ENCODE data around the gene ZNF761. TPM values are rescaled to one million over a fixed set of nuclear protein-coding genes. Genes with fewer than 3 reads are reported as not detected.
"Not testable (repeated sequence)": the region's sequence is repeated elsewhere in the genome, so short reads cannot be mapped to it uniquely, and the experiment has no call there.

The ZNF761 gene
- total RNA-seq, 4 donors from 2014 or later, result 7.1 to 9.9 (median 8.9) TPM

GRCh38 chr19:53461866-53462265, 30.1 kb downstream of the ZNF761 start:
- intact Hi-C loops (cut with DNase I; ENCODE audit: low total_unique reads), result no loop called here
- TF ChIP-seq POLR2A (IDR thresholded peaks at IDR 0.05) (no peak), CTCF (IDR thresholded peaks at IDR 0.05) (no peak)
- DNase-seq (ENCODE audit: low spot score in 2 of 2), result no peak
- no peak overlapping the region for H3K4me3 ChIP-seq (ENCODE audit: low read depth, poor library complexity, severe bottlenecking)
- WGBS, 2 donors, result 92 to 94% methylated on average over 6 of the region's 6 CpGs

GRCh38 chr19:53462861-53463260, 31.1 kb downstream of the ZNF761 start:
- DNase-seq (ENCODE audit: low spot score in 2 of 2), result no peak
- TF ChIP-seq CTCF (IDR thresholded peaks at IDR 0.05) (no peak), POLR2A (IDR thresholded peaks at IDR 0.05) (no peak)
- no peak overlapping the region for H3K4me3 ChIP-seq (ENCODE audit: low read depth, poor library complexity, severe bottlenecking)
- intact Hi-C loops (cut with DNase I; ENCODE audit: low total_unique reads), result no loop called here
- 49 to 55% methylated on average over 14 of the region's 14 CpGs for whole genome bisulfite sequencing, 2 donors

GRCh38 chr19:53463263-53463662, 31.5 kb downstream of the ZNF761 start:
- 13 to 15% methylated on average over 19 of the region's 19 CpGs for WGBS, 2 donors
- TF ChIP-seq CTCF (IDR thresholded peaks at IDR 0.05), result no peak
- no peak for TF ChIP-seq POLR2A (IDR thresholded peaks at IDR 0.05)
- DNase-seq (ENCODE audit: low spot score in 2 of 2), result no peak
- intact Hi-C loops (cut with DNase I; ENCODE audit: low total_unique reads), result no loop called here
- no peak overlapping the region for H3K4me3 ChIP-seq (ENCODE audit: low read depth, poor library complexity, severe bottlenecking)

- DNase-seq (ENCODE audit: low spot score in 2 of 2), result peak in 1 of 2 donors; percentile 85
- intact Hi-C loops (cut with DNase I; ENCODE audit: low total_unique reads), result no loop called here
- 8 to 10% methylated on average over 31 of the region's 31 CpGs for WGBS, 2 donors
- H3K4me3 ChIP-seq (ENCODE audit: low read depth, poor library complexity, severe bottlenecking), result peak overlapping the region; percentile 65
- no peak for TF ChIP-seq POLR2A (IDR thresholded peaks at IDR 0.05)
- TF ChIP-seq CTCF (IDR thresholded peaks at IDR 0.05), result no peak
These were observed 35.1 kb downstream of the ZNF761 start for GRCh38 chr19:53466726-53467484.

GRCh38 chr19:53467485-53468262, 35.9 kb downstream of the ZNF761 start, which contains the start of gene ZNF813:
TSS of gene ZNF813 (plus strand) at chr19:53467733. CDS start at chr19:53483823, 16,090 bp downstream.
- DNase-seq (ENCODE audit: low spot score in 2 of 2), result peak; percentile 94 to 99
- TF ChIP-seq POLR2A (IDR thresholded peaks at IDR 0.05), result no peak
- no peak for TF ChIP-seq CTCF (IDR thresholded peaks at IDR 0.05)
- intact Hi-C loops (cut with DNase I; ENCODE audit: low total_unique reads), result no loop called here
- 0 to 1% methylated on average over 46 to 52 of the region's 55 CpGs for whole genome bisulfite sequencing, 2 donors
- H3K4me3 ChIP-seq (ENCODE audit: low read depth, poor library complexity, severe bottlenecking), result peak within 1 kb of the TSS; percentile 65

GRCh38 chr19:53468628-53469027, 36.8 kb downstream of the ZNF761 start:
- WGBS, 2 donors, result 30 to 37% methylated on average over 8 of the region's 8 CpGs
- H3K4me3 ChIP-seq (ENCODE audit: low read depth, poor library complexity, severe bottlenecking); DNase-seq (ENCODE audit: low spot score in 2 of 2); intact Hi-C loops (cut with DNase I; ENCODE audit: low total_unique reads): not testable (repeated sequence)
